ENCODE measurements around the gene PPP1R14C.

Gene PPP1R14C

GRCh38 chr6:150142670-150143515 is at the start of gene PPP1R14C:
PPP1R14C (plus strand) TSS chr6:150143044; CDS start chr6:150143193, 149 bp downstream.
- DNase-seq (ENCODE audit: low read depth in 4 of 4, low spot score in 1 of 4) = peak in 1 of 4 experiments; percentile 18

DNA sequence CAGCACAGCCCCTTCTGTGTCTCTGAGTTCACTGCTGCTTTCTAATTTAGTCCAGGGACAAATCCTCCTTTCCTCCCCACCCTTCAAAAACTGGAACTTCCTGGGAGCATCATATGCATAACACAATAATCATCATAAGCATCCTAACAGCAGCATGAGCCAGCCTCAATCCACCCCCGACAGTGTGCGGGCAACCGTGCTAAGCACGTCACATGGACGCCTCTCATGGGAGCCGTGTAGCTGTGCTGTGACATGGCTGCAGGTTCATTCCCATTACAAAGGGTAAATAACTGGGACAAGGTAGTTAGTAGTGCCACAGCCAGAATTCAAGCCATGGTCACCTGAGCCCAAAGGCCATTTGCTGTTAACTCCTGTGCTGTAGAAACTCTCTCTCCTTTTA is 49.4 kb upstream of the PPP1R14C start:
- no peak for DNase-seq (ENCODE audit: low read depth in 4 of 4, low spot score in 1 of 4)

DNA sequence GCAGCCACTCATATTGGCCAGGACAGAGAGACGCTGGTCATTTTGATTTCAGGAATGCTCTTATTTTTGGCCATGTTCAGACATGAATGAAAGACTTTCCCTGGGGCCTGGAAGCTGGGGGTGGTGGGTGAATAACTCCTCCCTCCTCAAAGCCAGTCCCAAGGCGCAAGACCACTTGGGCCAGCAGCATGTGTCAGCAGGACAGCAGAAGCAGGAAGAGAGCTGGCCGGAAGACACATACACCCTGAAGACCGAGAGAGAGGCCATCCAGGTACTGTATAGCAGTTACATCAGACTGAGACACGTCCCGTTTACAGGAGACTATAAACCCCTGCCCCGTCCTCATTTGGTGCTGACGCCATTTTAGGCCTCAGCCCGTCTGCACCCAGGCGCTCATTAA is 44.7 kb upstream of the PPP1R14C start:
- no peak for DNase-seq (ENCODE audit: low read depth in 4 of 4, low spot score in 1 of 4)

- no peak for DNase-seq (ENCODE audit: low read depth in 4 of 4, low spot score in 1 of 4)
These were observed 43.3 kb upstream of the PPP1R14C start for GRCh38 chr6:150099546-150099945.

DNA sequence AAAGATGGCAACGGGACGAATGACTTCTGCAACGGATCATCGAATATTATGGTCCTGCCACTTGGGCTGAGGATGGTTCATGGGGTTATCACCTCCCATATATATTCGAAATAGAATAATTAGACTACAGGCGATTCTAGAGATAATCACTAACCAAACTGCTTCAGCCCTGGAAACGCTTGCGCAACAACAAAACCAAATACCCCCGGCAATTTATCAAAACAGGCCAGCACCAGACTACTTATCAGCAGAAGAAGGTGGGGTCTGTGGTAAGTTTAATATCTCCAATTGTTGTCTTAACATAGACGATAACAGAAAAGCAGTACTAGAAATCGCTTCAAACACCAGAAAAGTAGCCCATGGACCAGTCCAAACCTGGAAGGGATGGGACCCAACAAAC is 42.9 kb upstream of the PPP1R14C start:
- DNase-seq (ENCODE audit: low read depth in 4 of 4, low spot score in 1 of 4) = no peak

DNA sequence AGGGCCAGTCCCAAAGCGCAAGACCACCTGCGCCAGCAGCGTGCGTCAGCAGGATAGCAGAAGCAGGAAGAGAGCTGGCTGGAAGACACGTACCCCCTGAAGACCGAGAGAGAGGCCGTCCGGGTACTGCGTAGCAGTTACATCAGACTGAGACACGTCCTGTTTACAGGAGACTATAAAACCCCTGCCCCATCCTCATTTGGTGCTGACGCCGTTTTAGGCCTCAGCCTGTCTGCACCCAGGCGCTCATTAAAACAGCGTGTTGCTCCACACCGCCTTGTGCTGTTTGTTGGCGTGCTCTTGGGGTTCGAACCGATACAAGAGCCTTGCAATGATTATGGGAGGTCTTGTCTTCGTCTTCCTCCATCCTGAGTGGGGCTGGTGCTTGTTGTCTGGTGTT is 42.1 kb upstream of the PPP1R14C start:
- no peak for DNase-seq (ENCODE audit: low read depth in 4 of 4, low spot score in 1 of 4)

- DNase-seq (ENCODE audit: low read depth in 4 of 4, low spot score in 1 of 4) = no peak
These were observed 40.0 kb upstream of the PPP1R14C start for GRCh38 chr6:150102750-150103270.

GRCh38 chr6:150112233-150112632 is 30.6 kb upstream of the PPP1R14C start:
- DNase-seq (ENCODE audit: low read depth in 4 of 4, low spot score in 1 of 4) = no peak

GRCh38 chr6:150115769-150116168 is 27.1 kb upstream of the PPP1R14C start:
- DNase-seq (ENCODE audit: low read depth in 4 of 4, low spot score in 1 of 4) = no peak

GRCh38 chr6:150116200-150116800 is 26.5 kb upstream of the PPP1R14C start:
- no peak for DNase-seq (ENCODE audit: low read depth in 4 of 4, low spot score in 1 of 4)

GRCh38 chr6:150118203-150118602 is 24.6 kb upstream of the PPP1R14C start:
- DNase-seq (ENCODE audit: low read depth in 4 of 4, low spot score in 1 of 4) = no peak

DNA sequence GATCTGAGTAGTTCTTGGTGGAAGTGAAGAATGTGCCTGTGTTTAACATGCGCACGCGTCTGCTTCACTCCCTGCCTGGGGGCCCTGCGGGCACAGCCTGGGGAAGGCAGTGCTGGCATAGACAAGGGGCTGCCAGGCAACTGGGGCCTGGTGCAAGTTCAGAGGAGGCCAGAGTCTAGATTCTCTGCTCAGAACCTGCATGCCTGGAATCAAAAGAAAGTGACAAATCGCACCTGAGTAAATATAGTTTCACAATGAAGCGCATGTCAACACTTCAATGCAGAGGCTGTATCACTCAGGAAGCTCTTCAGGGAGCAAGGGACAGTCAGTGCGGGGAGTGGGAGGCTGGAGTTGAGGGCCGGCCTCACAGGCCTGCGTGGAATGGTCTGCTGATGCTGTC is 24.2 kb upstream of the PPP1R14C start:
- DNase-seq (ENCODE audit: low read depth in 4 of 4, low spot score in 1 of 4) = no peak

DNA sequence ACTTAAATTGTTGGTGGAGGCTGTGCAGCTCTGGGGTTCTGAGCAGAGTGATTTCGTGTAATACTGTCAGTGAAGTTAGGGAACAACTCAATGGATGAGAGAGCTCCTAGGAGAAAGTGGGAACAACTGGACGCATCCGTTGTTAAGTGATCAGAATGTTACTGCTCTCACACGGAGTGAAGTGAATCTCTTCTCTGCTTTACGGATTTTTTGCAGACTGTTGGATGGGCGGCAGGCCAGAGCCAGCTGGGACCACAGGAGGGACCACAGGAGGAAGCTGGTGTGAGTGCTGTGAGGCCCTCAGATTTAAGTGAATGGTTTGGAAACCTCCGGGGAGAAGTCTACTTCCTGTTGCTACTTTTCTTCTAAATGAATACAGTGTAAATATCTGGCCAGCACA is 23.7 kb upstream of the PPP1R14C start:
- DNase-seq (ENCODE audit: low read depth in 4 of 4, low spot score in 1 of 4) = no peak

DNA sequence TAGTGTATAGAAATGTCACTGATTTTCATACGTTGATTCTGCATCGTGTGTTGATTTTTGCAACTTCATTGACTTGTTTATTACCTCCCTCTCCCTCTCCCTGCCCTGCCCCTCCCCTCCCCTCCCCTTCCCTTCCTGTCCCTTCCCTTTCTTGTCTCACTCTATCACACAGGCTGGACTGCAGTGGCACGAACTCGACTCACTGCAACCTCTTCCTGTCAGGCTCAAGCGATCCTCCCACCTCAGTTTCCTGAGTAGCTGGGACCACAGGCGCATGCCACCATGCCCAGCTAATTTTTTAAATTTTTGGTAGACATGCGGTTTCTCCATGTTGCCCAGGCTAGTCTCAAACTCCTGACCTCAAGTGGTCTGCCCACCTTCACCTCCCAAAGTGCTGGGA is 19.2 kb upstream of the PPP1R14C start:
- no peak for DNase-seq (ENCODE audit: low read depth in 4 of 4, low spot score in 1 of 4)

DNA sequence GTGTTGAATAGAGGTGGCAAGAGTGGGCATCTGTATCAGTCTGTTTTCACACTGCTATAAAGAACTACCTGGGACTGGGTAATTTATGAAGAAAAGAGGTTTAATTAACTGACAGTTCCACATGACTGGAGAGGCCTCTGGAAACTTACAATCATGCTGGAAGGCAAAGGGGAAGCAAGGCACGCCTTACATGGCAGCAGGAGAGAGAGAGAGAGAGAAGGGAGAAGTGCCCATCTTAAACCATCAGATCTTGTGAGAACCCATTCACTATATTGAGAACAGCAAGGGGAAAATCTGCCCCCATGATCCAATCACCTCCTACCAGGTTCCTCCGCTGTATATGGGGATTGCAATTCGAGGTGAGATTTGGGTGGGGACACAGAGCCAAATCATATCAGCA is 18.6 kb upstream of the PPP1R14C start:
- no peak for DNase-seq (ENCODE audit: low read depth in 4 of 4, low spot score in 1 of 4)

GRCh38 chr6:150126641-150127291 is 16.1 kb upstream of the PPP1R14C start:
- no peak for DNase-seq (ENCODE audit: low read depth in 4 of 4, low spot score in 1 of 4)

DNA sequence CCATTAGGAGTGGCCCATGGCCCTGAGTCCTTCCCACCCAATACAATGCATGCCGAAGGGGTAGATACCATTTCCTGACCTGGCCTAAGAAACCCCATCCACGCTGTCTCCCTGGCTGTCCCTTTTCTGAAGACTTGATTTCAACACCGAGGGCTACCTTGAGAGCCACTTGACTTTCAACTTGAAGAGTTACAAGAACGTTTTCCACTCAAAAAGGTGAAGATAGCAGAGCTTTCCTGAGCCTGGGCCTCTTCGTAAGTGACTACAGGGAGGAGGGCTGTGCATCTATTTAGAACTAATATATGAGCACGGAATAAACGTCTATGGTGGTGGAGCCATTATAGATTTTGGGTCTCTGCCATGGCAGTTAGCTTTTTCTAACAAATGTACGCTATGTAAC is 14.4 kb upstream of the PPP1R14C start:
- DNase-seq (ENCODE audit: low read depth in 4 of 4, low spot score in 1 of 4) = no peak

GRCh38 chr6:150129616-150130505 is 13.0 kb upstream of the PPP1R14C start:
- DNase-seq (ENCODE audit: low read depth in 4 of 4, low spot score in 1 of 4) = no peak

- DNase-seq (ENCODE audit: low read depth in 4 of 4, low spot score in 1 of 4) = no peak
These were observed 9.2 kb upstream of the PPP1R14C start for GRCh38 chr6:150133686-150134085.

DNA sequence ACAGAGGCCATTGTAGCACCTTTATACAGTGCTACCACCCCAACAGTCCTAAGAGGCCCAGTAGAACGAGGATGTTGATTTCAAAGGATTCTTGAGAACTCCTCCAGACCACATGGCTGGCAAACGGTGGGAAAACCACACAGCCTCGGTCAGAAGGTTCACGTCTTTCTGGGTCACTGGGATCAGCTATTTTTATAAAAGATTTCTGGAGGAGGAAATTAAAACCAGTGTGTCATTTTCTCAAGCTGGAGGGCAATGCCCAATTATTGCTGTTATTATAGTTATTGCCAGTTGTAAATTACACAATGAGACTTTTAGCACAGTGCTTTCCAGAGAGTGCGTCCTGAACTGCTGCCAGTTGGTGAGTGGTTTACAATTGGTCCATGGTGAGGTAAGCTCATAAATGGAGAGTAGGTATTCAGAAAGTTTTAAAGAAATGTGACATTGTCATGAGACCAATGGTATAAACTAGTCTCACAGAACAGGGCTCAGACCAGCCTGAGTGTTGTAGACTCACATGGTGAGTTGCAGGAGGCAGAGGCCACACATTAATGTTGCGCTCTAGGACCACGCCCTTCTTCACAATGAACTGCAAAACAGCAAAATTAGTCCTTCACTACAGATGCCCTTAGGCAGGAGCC is 8.4 kb upstream of the PPP1R14C start:
- no peak for DNase-seq (ENCODE audit: low read depth in 4 of 4, low spot score in 1 of 4)

Measured in stimulated activated CD4-positive, alpha-beta T cell treated with anti-CD3 and anti-CD28 coated beads, Interleukin-1b, Interleukin-23, amount 100 ng/mL, for 24 hours (primary cell).